Suprapubic skin (tissue), 3 donors: ENCODE results near the gene FRK.

ENCODE experiments used
- POLR2A ChIP-seq, 2 donors: fragments of 450-650 bp; IDR thresholded peaks; one replicate each; pipeline ENCODE4 v1.6.1; 2017; ENCODE audit warnings: antibody characterized with exemption in 2 of 2, mild to moderate bottlenecking in 2 of 2, moderate library complexity in 2 of 2
- TF ChIP-seq, protein P1 (sequence below), 2 donors: fragments of 200-600 bp in 1 of 2; fragments of 450-650 bp in 1 of 2; sonication (generic) in 1 of 2; IDR thresholded peaks; one replicate each; pipeline ENCODE4 v1.5.1; 2016 to 2019; ENCODE audit warnings: antibody characterized with exemption in 2 of 2, mild to moderate bottlenecking in 1 of 2, moderate library complexity in 1 of 2

DNA sequence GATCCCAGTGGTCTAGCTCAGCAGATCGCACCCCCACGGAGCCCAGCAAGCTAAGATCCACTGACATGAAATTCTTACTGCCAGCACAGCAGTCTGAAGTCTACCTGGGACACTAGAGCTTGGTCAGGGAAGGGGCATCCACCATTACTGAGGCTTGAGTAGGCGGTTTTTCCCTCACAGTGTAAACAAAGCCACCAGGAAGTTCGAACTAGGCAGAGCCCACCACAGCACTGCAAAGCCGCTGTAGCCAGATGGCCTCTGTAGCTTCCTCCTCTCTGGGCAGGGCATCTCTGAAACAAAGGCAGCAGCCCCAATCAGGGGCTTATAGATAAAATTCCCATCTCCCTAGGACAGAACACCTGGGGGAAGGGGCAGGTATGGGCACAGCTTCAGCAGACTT lies 18.8 kb downstream of the FRK start:
- TF ChIP-seq, protein P1, sequence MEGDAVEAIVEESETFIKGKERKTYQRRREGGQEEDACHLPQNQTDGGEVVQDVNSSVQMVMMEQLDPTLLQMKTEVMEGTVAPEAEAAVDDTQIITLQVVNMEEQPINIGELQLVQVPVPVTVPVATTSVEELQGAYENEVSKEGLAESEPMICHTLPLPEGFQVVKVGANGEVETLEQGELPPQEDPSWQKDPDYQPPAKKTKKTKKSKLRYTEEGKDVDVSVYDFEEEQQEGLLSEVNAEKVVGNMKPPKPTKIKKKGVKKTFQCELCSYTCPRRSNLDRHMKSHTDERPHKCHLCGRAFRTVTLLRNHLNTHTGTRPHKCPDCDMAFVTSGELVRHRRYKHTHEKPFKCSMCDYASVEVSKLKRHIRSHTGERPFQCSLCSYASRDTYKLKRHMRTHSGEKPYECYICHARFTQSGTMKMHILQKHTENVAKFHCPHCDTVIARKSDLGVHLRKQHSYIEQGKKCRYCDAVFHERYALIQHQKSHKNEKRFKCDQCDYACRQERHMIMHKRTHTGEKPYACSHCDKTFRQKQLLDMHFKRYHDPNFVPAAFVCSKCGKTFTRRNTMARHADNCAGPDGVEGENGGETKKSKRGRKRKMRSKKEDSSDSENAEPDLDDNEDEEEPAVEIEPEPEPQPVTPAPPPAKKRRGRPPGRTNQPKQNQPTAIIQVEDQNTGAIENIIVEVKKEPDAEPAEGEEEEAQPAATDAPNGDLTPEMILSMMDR (IDR thresholded peaks at IDR 0.05) = no peak
- TF ChIP-seq POLR2A (IDR thresholded peaks at IDR 0.05) = no peak
